WTC11 (cell line): ENCODE data around the gene KCNMB4. TPM values are rescaled to one million over a fixed set of nuclear protein-coding genes. Genes with fewer than 3 reads are reported as not detected.

Source experiments
- ATAC-seq: fragments of 200-7000 bp; cut with Tn5 transposase; 2 replicates; pipeline ENCODE4 v1.10.0; 2021; ENCODE audit warnings: mild to moderate bottlenecking, moderate library complexity
- CTCF ChIA-PET: fragments of 300-600 bp; sonication (Branson Sonifier 250); formaldehyde crosslinking; loops from one replicate; lab custom pipeline; 2021; ENCODE audit warnings: antibody characterized with exemption; lab: Charles Lee
- POLR2A ChIA-PET: fragments of 350-600 bp; sonication (Branson Sonifier 250); formaldehyde crosslinking; loops from one replicate; lab custom pipeline; 2021; ENCODE audit warnings: antibody characterized with exemption; lab: Charles Lee
- DNase-seq: peaks from one replicate; pipeline ENCODE4 v3.0.0; 2021; ENCODE audit warnings: low spot score
- H3K27ac Mint-ChIP-seq: 2 replicates; pipeline ENCODE4 v1.8.0; 2021; ENCODE audit warnings: mixed read lengths
- H3K27me3 Mint-ChIP-seq: 2 replicates; pipeline ENCODE4 v1.8.0; 2021; ENCODE audit warnings: low read depth, mild to moderate bottlenecking, moderate library complexity, mixed read lengths
- H3K36me3 Mint-ChIP-seq: 2 replicates; pipeline ENCODE4 v1.8.0; 2021; ENCODE audit warnings: mixed read lengths
- H3K4me1 Mint-ChIP-seq: 2 replicates; pipeline ENCODE4 v1.8.0; 2022; ENCODE audit warnings: mixed read lengths
- H3K4me3 Mint-ChIP-seq: 2 replicates; pipeline ENCODE4 v1.8.0; 2021; ENCODE audit warnings: mild to moderate bottlenecking, moderate library complexity, mixed read lengths
- H3K9me3 Mint-ChIP-seq: 2 replicates; pipeline ENCODE4 v1.8.0; 2021; ENCODE audit warnings: mixed read lengths
- CREB1 ChIP-seq: sonication (generic); formaldehyde crosslinking; IDR thresholded peaks from 2 replicates; pipeline ENCODE4 v1.8.0; 2023; ENCODE audit warnings: mild to moderate bottlenecking, missing genetic modification reagents
- ELF4 ChIP-seq: sonication (generic); formaldehyde crosslinking; IDR thresholded peaks from 2 replicates; pipeline ENCODE4 v1.8.1; 2022; ENCODE audit warnings: low read depth, mild to moderate bottlenecking, moderate library complexity, missing genetic modification reagents
- EMX1 ChIP-seq: fragments of 250-450 bp; sonication (Bioruptor Pico); IDR thresholded peaks from 2 replicates; pipeline ENCODE4 v1.8.0; 2021; ENCODE audit warnings: mild to moderate bottlenecking
- GRHL2 ChIP-seq: fragments of 250-450 bp; sonication (Bioruptor Pico); IDR thresholded peaks from 2 replicates; pipeline ENCODE4 v1.8.0; 2022; ENCODE audit warnings: mild to moderate bottlenecking, moderate library complexity; ENCODE audit not compliant: insufficient replicate concordance, severe bottlenecking
- GTF2I ChIP-seq: fragments of 250-450 bp; sonication (Bioruptor Pico); conservative IDR thresholded peaks from 2 replicates; pipeline ENCODE4 v1.4.0; 2021; ENCODE audit warnings: mild to moderate bottlenecking
- JAZF1 ChIP-seq: fragments of 250-450 bp; sonication (Bioruptor Pico); IDR thresholded peaks from 2 replicates; pipeline ENCODE4 v1.9.0; 2021; ENCODE audit warnings: moderate library complexity, mild to moderate bottlenecking, inconsistent platforms
- MYBL2 ChIP-seq: sonication (generic); formaldehyde crosslinking; IDR thresholded peaks from 2 replicates; pipeline ENCODE4 v1.8.1; 2023; ENCODE audit warnings: mild to moderate bottlenecking, moderate library complexity, missing genetic modification reagents
- NFYB ChIP-seq: sonication (generic); formaldehyde crosslinking; conservative IDR thresholded peaks from 2 replicates; pipeline ENCODE4 v1.8.0; 2022; ENCODE audit warnings: low read depth, missing genetic modification reagents
- NR1H2 ChIP-seq: sonication (generic); formaldehyde crosslinking; IDR thresholded peaks from 2 replicates; pipeline ENCODE4 v1.9.0; 2021; ENCODE audit warnings: mild to moderate bottlenecking, moderate library complexity, missing genetic modification reagents
- OVOL2 ChIP-seq: fragments of 250-450 bp; sonication (Bioruptor Pico); IDR thresholded peaks from 2 replicates; pipeline ENCODE4 v1.9.0; 2021; ENCODE audit warnings: mild to moderate bottlenecking, borderline replicate concordance
- SOX15 ChIP-seq: fragments of 250-450 bp; sonication (Bioruptor Pico); IDR thresholded peaks from 2 replicates; pipeline ENCODE4 v1.9.0; 2021; ENCODE audit warnings: mild to moderate bottlenecking
- TEAD4 ChIP-seq: sonication (generic); formaldehyde crosslinking; IDR thresholded peaks from 2 replicates; pipeline ENCODE4 v1.8.0; 2022; ENCODE audit warnings: mild to moderate bottlenecking, missing genetic modification reagents
- TP53 ChIP-seq: sonication (generic); formaldehyde crosslinking; IDR thresholded peaks from 2 replicates; pipeline ENCODE4 v1.8.1; 2023; ENCODE audit warnings: mild to moderate bottlenecking, missing genetic modification reagents
- ZBTB21 ChIP-seq: sonication (generic); formaldehyde crosslinking; IDR thresholded peaks from 2 replicates; pipeline ENCODE4 v1.8.1; 2023; ENCODE audit warnings: mild to moderate bottlenecking, missing genetic modification reagents, borderline replicate concordance
- ZNF121 ChIP-seq: sonication (generic); formaldehyde crosslinking; IDR thresholded peaks from 2 replicates; pipeline ENCODE4 v1.8.0; 2023; ENCODE audit warnings: missing genetic modification reagents
- ZNF219 ChIP-seq: sonication (generic); formaldehyde crosslinking; IDR thresholded peaks from 2 replicates; pipeline ENCODE4 v1.8.0; 2023; ENCODE audit warnings: missing genetic modification reagents, mild to moderate bottlenecking, borderline replicate concordance
- ZNF232 ChIP-seq: sonication (generic); formaldehyde crosslinking; IDR thresholded peaks from 2 replicates; pipeline ENCODE4 v1.8.0; 2022; ENCODE audit warnings: mild to moderate bottlenecking, missing genetic modification reagents
- total RNA-seq: library from RNA; stranded (reverse); gene quantifications from 3 replicates; pipeline ENCODE4 v1.2.3, GENCODE V29; 2021
- TF ChIP-seq, protein P1 (sequence below): sonication (generic); formaldehyde crosslinking; IDR thresholded peaks from 2 replicates; pipeline ENCODE4 v1.8.0; 2022; ENCODE audit warnings: mild to moderate bottlenecking, missing genetic modification reagents
- TF ChIP-seq, protein P2 (sequence below): sonication (generic); formaldehyde crosslinking; IDR thresholded peaks from 2 replicates; pipeline ENCODE4 v1.8.0; 2023; ENCODE audit warnings: mild to moderate bottlenecking, missing genetic modification reagents
- TF ChIP-seq, protein P3 (sequence below): sonication (generic); formaldehyde crosslinking; IDR thresholded peaks from 2 replicates; pipeline ENCODE4 v1.8.1; 2023; ENCODE audit warnings: mild to moderate bottlenecking, missing genetic modification reagents
- TF ChIP-seq, protein P4 (sequence below): sonication (generic); formaldehyde crosslinking; IDR thresholded peaks from 2 replicates; pipeline ENCODE4 v1.8.1; 2022; ENCODE audit warnings: mild to moderate bottlenecking, moderate library complexity, missing genetic modification reagents
- TF ChIP-seq, protein P5 (sequence below): sonication (generic); formaldehyde crosslinking; IDR thresholded peaks from 2 replicates; pipeline ENCODE4 v1.8.0; 2022; ENCODE audit warnings: mild to moderate bottlenecking, missing genetic modification reagents
- TF ChIP-seq, protein P6 (sequence below): fragments of 250-450 bp; sonication (Bioruptor Pico); IDR thresholded peaks from 2 replicates; pipeline ENCODE4 v1.8.0; 2021; ENCODE audit warnings: mild to moderate bottlenecking
- TF ChIP-seq, protein P7 (sequence below): sonication (generic); formaldehyde crosslinking; IDR thresholded peaks from 2 replicates; pipeline ENCODE4 v1.8.0; 2023; ENCODE audit warnings: missing genetic modification reagents

KCNMB4 gene
- total RNA-seq, 1 experiment from 2014 or later, result 23.3 TPM

DNA sequence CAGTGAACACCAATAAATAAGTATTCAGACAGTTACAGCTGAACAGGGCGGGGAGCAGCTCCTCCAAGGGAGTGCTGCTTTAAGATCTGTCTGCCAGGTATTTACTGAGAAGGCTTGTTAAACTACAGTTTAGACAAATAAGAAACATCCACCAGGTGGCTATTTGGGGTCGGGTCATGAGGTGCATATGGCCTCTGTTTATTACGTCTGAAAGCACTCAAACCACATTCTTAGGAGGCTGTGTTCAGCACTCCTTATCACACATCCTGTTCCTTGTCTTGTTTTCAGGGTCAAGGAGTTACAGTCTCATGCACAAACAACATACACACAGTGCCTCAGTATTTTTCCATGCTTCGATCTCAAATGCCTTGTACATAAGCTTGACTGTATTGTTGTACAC lies 78.8 kb downstream of the KCNMB4 start:
- H3K27ac Mint-ChIP-seq, result no peak overlapping the region
- DNase-seq, result no peak
- TF ChIP-seq NFYB, result no peak
- TF ChIP-seq, protein P1, sequence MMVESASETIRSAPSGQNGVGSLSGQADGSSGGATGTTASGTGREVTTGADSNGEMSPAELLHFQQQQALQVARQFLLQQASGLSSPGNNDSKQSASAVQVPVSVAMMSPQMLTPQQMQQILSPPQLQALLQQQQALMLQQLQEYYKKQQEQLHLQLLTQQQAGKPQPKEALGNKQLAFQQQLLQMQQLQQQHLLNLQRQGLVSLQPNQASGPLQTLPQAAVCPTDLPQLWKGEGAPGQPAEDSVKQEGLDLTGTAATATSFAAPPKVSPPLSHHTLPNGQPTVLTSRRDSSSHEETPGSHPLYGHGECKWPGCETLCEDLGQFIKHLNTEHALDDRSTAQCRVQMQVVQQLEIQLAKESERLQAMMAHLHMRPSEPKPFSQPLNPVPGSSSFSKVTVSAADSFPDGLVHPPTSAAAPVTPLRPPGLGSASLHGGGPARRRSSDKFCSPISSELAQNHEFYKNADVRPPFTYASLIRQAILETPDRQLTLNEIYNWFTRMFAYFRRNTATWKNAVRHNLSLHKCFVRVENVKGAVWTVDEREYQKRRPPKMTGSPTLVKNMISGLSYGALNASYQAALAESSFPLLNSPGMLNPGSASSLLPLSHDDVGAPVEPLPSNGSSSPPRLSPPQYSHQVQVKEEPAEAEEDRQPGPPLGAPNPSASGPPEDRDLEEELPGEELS (CRISPR knock-in tag), result no peak
- TF ChIP-seq ZBTB21, result no peak
- TF ChIP-seq, protein P2, sequence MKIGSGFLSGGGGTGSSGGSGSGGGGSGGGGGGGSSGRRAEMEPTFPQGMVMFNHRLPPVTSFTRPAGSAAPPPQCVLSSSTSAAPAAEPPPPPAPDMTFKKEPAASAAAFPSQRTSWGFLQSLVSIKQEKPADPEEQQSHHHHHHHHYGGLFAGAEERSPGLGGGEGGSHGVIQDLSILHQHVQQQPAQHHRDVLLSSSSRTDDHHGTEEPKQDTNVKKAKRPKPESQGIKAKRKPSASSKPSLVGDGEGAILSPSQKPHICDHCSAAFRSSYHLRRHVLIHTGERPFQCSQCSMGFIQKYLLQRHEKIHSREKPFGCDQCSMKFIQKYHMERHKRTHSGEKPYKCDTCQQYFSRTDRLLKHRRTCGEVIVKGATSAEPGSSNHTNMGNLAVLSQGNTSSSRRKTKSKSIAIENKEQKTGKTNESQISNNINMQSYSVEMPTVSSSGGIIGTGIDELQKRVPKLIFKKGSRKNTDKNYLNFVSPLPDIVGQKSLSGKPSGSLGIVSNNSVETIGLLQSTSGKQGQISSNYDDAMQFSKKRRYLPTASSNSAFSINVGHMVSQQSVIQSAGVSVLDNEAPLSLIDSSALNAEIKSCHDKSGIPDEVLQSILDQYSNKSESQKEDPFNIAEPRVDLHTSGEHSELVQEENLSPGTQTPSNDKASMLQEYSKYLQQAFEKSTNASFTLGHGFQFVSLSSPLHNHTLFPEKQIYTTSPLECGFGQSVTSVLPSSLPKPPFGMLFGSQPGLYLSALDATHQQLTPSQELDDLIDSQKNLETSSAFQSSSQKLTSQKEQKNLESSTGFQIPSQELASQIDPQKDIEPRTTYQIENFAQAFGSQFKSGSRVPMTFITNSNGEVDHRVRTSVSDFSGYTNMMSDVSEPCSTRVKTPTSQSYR (CRISPR knock-in tag), result no peak
- no peak for TF ChIP-seq NR1H2 (CRISPR knock-in tag)
- no peak for TF ChIP-seq ZNF219 (CRISPR knock-in tag)
- TF ChIP-seq CREB1 (CRISPR knock-in tag), result no peak
- TF ChIP-seq ZNF121 (CRISPR knock-in tag), result no peak
- no peak for TF ChIP-seq EMX1 (CRISPR knock-in tag)
- TF ChIP-seq TEAD4 (CRISPR knock-in tag), result no peak
- TF ChIP-seq OVOL2 (CRISPR knock-in tag), result no peak
- no peak for TF ChIP-seq TP53 (CRISPR knock-in tag)
- TF ChIP-seq, protein P3, sequence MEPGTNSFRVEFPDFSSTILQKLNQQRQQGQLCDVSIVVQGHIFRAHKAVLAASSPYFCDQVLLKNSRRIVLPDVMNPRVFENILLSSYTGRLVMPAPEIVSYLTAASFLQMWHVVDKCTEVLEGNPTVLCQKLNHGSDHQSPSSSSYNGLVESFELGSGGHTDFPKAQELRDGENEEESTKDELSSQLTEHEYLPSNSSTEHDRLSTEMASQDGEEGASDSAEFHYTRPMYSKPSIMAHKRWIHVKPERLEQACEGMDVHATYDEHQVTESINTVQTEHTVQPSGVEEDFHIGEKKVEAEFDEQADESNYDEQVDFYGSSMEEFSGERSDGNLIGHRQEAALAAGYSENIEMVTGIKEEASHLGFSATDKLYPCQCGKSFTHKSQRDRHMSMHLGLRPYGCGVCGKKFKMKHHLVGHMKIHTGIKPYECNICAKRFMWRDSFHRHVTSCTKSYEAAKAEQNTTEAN (CRISPR knock-in tag), result no peak
- TF ChIP-seq MYBL2, result no peak
- no peak for TF ChIP-seq GRHL2 (CRISPR knock-in tag)
- no peak for TF ChIP-seq ELF4 (CRISPR knock-in tag)
- TF ChIP-seq, protein P4, sequence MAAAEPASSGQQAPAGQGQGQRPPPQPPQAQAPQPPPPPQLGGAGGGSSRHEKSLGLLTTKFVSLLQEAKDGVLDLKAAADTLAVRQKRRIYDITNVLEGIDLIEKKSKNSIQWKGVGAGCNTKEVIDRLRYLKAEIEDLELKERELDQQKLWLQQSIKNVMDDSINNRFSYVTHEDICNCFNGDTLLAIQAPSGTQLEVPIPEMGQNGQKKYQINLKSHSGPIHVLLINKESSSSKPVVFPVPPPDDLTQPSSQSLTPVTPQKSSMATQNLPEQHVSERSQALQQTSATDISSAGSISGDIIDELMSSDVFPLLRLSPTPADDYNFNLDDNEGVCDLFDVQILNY (CRISPR knock-in tag), result no peak
- TF ChIP-seq, protein P5, sequence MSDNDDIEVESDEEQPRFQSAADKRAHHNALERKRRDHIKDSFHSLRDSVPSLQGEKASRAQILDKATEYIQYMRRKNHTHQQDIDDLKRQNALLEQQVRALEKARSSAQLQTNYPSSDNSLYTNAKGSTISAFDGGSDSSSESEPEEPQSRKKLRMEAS (CRISPR knock-in tag), result no peak

DNA sequence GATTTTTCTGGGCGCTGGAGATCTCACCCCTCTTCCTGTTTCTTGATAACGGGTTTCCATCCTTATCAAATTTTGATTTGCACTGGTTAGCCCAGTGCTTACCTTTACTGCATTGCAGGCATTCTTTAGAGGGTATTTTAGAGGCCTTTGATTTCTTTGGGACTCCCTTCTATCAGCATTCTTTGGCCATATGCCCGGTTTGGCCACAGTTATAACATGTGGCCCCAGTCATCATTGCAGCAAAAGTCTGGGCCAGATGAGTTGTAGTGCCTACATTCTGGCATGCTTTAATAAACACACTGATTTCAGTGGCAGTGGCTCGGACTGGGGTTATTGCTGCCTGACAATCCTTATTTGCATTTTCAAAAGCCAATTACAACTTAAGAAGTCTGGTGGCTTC lies 82.3 kb downstream of the KCNMB4 start:
- peaks cover 41% of the 10 kb centered on the region for H3K36me3 Mint-ChIP-seq
- H3K4me1 Mint-ChIP-seq, result no peaks in the 10 kb centered on the region
- CTCF ChIA-PET, result no interaction called here

More for the DNA sequence above, 78.8 kb downstream of the KCNMB4 start:
- H3K27me3 Mint-ChIP-seq, result no peaks in the 10 kb centered on the region
- H3K4me3 Mint-ChIP-seq, result no peak overlapping the region
- H3K4me1 Mint-ChIP-seq, result peaks cover 3% of the 10 kb centered on the region; the same call in 1 of the 2 replicates
- H3K36me3 Mint-ChIP-seq, result peaks cover 13% of the 10 kb centered on the region
- peaks cover 22% of the 10 kb centered on the region for H3K9me3 Mint-ChIP-seq
- CTCF ChIA-PET, result interaction anchor here (1.5 kb wide), 1 partner anchor 132 kb away, joined by 4 read pairs; no protein-coding TSS in a partner anchor
- ATAC-seq, result no peak
- POLR2A ChIA-PET, result no interaction called here

More for the DNA sequence above, 82.3 kb downstream of the KCNMB4 start:
- Mint-ChIP-seq H3K27me3 (no peaks in the 10 kb centered on the region), H3K27ac (no peak overlapping the region), H3K9me3 (peaks cover 53% of the 10 kb centered on the region), H3K4me3 (no peak overlapping the region)
- no peak for ATAC-seq
- DNase-seq, result no peak
- no peak for TF ChIP-seq ZBTB21
- TF ChIP-seq ZNF232, result no peak
- TF ChIP-seq, protein P6, sequence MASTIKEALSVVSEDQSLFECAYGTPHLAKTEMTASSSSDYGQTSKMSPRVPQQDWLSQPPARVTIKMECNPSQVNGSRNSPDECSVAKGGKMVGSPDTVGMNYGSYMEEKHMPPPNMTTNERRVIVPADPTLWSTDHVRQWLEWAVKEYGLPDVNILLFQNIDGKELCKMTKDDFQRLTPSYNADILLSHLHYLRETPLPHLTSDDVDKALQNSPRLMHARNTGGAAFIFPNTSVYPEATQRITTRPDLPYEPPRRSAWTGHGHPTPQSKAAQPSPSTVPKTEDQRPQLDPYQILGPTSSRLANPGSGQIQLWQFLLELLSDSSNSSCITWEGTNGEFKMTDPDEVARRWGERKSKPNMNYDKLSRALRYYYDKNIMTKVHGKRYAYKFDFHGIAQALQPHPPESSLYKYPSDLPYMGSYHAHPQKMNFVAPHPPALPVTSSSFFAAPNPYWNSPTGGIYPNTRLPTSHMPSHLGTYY, result no peak
- no peak for TF ChIP-seq SOX15 (CRISPR knock-in tag)
- no peak for TF ChIP-seq GRHL2 (CRISPR knock-in tag)
- TF ChIP-seq JAZF1 (CRISPR knock-in tag), result no peak
- TF ChIP-seq, protein P7, sequence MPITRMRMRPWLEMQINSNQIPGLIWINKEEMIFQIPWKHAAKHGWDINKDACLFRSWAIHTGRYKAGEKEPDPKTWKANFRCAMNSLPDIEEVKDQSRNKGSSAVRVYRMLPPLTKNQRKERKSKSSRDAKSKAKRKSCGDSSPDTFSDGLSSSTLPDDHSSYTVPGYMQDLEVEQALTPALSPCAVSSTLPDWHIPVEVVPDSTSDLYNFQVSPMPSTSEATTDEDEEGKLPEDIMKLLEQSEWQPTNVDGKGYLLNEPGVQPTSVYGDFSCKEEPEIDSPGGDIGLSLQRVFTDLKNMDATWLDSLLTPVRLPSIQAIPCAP (CRISPR knock-in tag), result no peak
- TF ChIP-seq GTF2I (CRISPR knock-in tag), result no peak
- POLR2A ChIA-PET, result no interaction called here
